Activated gamma-delta T cell (primary cell): ENCODE measurements around the gene SNX10.
"Not testable (repeated sequence)": the region's sequence is repeated elsewhere in the genome, so short reads cannot be mapped to it uniquely, and the experiment has no call there.

Source experiments
- DNase-seq: peaks from one replicate; lab custom pipeline; 2025; lab: John Stamatoyannopoulos, UW
- total RNA-seq, 2 donors: gene quantifications; one replicate each; lab custom pipeline; 2026; lab: John Stamatoyannopoulos, UW

SNX10 gene, protein sequence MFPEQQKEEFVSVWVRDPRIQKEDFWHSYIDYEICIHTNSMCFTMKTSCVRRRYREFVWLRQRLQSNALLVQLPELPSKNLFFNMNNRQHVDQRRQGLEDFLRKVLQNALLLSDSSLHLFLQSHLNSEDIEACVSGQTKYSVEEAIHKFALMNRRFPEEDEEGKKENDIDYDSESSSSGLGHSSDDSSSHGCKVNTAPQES
- 15.3 to 25.3 reads per million in 2 donors for total RNA-seq

DNA sequence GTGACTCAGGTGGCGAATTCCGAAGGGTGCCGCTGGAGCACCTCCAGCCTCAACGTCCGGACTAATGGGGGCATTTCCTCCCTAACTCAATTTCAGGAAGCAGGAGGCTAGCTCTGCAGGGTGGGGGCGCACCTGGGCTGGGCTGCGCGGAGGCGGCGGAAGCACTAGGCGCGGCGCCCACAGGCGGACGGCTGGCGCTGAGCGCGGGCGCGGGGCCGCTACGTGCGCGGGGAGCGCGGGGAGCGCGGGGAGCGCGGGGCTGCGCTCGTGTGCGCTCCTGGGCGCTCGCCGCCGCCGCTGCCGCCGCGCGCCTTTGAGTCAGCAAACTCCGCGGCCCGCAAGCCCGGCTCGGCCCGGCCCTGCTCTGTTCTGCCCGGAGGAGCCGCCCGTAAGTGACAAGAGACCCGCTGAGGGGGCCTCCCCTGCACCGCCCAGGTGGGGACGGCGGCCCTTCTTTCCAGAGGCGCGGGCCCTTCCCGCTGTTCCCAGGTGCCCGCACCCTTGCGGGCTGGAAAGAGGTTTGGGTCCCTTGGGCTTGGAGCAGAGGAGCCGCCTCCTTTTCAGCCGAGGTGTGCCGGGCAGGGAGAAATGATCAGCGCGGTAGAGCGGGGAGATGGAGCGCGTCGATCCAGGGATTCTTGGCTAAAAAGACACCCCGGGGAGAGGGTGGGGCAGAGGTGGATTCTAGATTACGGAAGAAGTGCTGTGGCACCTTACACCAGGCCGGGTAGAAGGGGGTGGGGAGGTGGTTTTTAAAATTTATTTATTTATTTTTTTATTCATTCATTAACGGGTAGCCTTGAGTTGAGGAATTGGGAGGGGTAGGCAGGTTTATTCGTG lies at the start of gene SNX10:
TSS of gene SNX10 (plus strand) at position 164 of the 840 bp plus-strand sequence. CDS start 54,581 bp downstream, outside the sequence.
- peak; percentile 61 for DNase-seq

DNA sequence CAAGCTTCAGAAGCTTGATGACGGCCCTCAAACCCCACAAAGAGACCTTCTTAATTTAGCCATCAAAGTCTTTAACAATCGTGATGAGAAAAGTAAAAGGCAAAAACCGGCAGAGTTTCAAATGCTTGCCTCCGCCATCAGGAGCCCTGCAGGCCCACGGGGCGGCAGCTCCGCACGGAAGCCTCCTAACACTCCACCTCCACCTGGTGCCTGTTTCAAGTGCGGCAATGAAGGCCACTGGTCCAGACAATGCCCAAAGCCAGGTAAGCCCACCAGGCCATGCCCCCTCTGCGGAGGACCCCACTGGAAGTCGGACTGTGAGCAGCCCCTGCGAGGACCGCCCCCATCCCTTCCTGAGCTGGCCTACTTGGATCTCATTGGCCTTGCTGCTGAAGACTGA lies 46.5 kb upstream of the SNX10 start:
- no peak for DNase-seq

DNA sequence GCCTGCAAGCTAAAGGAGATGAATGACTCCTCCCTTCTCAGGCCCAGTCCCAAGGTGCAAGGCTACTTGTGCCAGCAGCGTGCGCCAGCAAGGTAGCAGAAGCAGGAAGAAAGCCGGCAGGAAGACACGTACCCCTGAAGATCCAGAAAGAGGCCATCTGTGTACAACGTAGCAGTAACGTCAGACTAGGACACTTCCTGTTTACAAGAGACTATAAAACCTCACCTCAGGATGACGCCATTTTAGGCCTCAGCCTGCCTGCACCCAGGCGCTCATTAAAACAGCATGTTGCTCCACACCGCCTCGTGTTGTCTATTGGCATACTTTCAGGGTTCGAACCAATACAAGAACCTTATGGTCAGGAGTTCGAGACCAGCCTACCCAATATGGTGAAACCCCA lies 41.4 kb upstream of the SNX10 start:
- DNase-seq = no peak

DNA sequence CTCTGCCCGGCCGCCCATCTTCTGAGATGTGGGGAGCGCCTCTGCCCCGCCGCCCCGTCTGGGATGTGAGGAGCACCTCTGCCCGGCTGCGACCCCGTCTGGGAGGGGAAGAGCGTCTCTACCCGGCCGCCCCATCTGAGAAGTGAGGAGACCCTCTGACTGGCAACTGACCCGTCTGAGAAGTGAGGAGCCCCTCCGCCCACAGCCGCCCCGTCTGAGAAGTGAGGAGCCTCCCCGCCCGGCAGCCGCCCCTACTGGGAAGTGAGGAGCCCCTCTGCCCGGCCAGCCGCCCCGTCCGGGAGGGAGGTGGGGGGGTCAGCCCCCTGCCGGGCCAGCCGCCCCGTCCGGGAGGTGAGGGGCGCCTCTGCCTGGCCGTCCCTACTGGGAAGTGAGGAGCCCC lies 29.8 kb upstream of the SNX10 start:
- not testable (repeated sequence) for DNase-seq

DNA sequence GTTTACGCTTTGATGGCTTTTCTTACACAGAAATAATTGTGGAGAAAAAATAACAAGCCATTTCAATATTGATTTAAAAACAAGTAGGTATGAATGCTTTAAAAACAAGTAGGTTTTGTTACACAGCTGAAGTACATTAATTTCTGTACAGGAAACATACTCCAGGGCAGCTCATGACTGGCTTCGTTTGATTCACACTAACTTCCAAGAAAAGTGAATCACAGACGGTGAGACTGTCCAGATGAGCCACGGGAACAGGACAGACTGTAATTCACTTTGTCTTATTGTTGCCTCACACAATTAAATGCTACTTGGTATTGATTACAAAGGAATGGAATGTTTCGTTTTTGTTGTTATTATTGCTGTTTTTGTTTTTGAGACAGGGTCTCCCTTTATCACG lies 26.6 kb upstream of the SNX10 start:
- no peak for DNase-seq

DNA sequence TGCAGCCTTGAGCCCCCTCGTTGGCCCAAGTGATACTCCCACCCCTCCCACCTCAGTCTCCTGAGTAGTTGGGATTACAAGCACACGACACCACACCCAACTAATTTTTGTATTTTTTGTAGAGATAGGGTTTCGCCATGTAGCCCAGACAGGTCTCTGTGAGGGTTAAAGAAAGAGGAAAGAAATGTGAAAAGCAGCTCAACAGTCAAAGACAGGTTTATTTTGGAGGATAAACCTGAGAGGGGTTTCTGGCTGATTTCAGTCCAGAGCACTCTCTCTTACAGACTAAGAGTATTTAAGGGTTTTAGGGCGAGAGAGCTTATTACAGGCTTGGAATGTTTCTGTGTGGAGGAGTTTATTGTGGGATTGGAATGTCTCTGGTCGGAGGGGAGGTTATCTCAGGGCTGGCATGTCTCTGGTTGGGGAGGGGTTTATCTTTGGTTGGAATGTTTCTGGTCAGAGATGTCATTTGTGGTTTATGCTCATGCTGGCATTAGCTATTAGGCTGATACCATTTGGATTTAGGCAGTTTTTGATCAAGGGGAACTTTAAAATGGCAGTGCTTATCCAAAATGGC lies 26.1 kb upstream of the SNX10 start:
- DNase-seq = no peak

DNA sequence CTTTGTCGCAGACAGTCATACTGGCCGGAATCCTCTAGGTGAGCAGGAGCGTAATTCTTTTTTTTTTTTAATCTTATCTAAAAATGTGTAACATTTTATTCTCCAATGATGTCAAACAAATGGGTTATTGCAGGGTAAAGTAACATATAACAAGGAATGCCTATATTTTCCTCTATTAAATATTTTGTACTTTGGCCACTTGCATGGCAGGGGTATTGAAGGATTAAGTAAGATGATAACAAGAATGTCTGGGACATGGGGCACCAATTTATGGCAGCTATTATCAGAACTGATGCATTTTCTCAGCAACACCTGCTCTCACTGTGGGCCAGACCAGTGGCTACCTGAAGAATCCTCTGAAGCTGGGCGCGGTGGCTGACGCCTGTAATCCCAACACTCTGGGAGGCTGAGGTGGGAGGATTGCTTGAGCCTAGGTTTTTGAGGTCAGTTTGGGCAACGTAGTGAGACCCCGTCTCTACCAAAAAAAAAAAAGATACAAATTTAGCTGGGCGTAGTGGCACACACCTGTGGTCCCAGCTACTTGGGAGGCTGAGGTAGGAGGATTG lies 24.0 kb upstream of the SNX10 start:
- DNase-seq = no peak

DNA sequence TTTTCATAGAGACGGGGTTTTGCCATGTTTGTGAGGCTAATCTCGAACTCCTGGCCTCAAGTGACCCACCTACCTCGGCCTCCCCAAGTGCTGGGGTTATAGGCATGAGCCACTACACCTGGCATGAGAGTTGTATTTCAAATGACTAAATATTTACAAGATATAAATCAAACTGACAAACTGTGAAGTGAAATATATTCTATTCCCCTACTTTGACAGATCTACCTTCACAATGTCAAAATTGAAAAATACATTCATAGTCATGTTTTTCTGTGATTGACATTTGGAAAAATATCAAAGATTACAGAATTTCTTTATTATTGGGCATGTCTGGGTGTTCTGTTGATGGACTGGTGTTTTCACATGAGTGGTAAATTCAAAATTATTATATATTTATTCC lies 16.4 kb upstream of the SNX10 start:
- no peak for DNase-seq

DNA sequence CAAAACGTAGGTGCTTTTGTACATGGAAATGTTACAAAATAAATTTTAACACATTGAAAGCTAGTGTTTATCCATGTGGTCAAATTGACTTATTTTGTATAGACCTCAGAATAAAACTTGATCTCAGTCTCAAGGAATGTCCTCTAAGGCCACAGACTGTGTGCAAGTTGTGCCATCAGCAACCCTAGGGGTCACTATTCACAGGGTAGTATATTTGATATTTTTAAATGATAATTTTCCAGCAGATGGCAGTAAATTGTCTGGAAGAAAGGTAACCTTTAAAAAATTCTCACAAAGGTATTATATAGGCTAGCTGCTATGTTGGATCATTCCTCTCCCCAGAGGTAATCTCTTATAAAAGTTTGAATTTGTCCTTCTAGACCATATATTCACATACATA lies 12.9 kb upstream of the SNX10 start:
- DNase-seq = no peak

DNA sequence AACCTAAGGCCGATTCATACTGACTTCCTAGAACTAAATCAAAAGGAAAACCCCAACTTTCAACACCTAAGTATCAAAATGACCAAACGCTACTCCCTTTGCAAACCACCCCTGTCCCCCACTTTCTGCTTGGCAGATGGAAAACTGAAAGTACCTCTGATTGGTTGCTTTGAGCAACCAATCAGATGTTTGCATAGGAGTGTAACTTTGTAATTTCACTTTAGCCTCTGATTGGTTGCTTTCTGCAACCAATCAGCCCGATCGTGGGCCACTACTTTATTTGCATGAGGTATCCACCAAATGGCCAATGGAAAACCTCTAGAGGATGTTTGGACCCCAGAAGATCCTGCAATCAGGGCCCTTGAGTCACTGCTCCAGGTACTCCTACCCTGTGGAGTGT lies 12.3 kb upstream of the SNX10 start:
- no peak for DNase-seq

DNA sequence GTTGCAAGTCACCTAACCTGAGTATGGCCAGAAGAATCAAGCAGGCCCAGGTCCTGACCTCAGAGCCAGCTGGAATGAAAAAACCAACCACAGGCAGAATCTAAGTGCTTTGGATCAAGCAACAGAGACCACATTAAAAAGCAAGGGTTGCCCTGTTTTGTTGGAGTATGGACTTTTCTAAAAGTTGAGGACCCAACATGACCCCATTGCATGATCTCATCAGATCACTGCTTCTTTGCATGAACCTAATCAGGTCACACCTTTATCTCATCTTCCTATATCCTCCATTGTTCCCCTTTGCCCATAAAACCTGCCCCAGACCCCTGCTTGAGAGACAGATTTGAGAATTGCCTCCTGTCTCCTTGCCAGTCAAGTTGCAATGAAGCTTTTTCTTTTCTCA lies 11.6 kb upstream of the SNX10 start:
- DNase-seq = no peak

DNA sequence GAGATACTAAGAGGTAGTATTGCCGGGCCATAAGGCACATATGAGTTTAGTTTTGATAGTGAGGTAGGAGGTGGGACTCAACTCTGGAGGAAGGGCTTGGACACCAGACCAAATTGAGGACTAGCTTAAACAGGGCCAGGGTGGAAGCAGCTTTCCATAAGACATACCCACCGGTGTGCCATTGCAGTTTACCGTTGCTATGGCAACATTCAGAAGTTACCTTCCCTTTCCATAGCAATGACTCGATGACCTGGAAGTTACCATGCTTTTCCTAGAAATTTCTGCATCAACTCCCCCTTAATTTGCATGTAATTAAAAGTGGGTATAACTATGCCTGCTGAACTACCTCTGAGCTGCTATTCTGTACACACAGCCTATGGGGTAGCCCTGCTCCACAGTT lies 10.9 kb upstream of the SNX10 start:
- DNase-seq = no peak

DNA sequence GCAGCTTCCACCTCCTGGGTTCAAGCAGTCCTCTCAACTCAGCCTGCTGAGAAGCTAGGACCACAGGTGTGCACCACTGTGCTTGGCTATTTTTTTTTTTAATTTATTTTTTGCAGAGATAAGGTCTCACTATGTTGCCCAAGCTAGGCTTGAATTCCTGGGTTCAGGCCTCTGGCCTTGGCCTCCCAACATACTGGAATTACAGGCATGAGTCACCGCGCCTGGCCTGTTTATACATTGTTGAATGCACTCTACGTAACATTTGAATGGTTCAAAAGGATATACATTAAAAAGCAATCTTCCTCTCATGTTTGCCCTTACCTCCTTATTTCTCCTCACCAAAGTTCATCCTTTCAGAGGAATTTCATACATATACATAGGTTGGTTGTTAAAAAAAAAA lies 7.2 kb upstream of the SNX10 start:
- no peak for DNase-seq

DNA sequence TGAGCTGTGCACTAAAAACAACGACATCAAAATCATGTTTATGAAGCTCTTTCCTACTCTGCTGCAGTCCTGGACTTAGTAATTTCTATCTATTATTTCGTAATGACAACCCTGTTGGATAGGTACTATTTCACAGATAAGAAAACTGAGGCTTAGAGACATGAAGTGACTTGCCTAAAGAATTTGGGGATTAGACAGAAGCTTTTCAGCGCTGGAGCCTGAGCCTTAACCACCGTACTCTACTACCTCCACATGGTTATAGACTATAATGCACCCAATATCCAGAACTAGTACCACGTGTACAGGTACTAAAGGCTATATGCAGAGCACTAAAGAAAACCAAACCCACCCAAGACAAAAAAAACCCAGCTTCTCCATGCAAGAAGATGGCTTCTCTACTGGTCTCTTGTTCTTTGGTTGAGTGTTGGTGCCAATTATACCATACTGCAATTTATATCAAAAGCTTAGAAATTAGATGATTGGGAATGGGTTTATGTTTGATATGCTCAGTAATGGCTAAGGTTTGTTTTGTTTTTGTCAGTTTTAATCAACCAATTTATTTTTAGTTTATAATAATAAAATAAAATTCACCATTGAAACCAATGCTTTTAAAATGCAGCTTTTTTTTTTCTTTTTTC lies 6.5 kb upstream of the SNX10 start:
- no peak for DNase-seq

DNA sequence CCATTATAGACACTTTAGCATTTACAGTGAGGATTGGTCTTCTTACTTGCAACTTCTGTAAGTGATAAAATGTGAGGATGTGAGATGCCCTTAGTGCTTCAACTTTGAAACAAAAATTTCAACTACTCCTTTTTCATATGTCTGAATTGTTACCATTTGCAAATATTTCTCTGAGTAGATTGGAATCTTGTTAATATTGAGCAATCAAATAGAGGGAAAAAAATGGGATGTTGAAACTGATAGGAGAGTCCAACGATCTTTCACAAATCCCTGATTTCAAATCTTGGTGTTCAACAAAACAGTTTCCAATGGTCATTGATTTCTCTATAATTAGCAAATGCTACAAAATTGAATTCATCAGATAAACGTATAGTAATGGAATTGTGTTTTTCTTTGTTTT lies 5.5 kb upstream of the SNX10 start:
- no peak for DNase-seq

DNA sequence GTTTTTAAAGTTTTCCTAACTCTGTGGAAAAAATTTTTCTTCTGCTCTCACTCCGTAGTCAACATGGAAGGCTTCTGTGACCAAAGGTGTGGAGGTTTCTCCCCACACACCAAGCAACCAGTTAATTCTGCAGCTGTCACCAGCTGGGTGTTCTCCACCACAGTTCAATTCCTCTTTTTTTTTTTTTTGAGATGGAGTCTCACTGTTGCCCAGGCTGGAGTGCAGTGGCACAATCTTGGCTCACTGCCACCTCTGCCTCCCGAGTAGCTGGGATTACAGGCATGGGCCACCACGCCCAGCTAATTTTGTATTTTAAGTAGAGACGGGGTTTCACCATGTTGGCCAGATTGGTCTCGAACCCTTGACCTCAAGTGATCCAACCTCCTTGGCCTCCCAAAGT lies 3.5 kb upstream of the SNX10 start:
- DNase-seq = not testable (repeated sequence)

DNA sequence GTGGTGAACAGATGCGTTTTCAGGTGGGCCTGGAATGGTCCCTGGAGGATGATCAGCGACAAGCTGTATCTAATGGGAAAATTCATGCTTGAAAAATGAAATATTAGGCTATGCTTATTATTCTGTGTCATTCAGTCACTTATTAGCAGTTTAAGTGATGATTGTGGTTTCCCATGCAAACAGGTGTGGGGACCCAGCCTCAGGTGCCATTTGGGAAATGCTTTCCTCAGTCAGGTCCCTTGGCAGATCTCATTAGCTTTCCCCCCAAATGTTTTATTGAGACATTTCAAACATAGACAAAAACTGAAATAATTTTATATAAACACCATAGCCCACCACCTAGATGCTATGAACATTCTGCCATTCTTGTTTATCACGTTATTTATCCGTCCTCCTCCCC lies 411 bp upstream of the SNX10 start:
- DNase-seq = no peak

DNA sequence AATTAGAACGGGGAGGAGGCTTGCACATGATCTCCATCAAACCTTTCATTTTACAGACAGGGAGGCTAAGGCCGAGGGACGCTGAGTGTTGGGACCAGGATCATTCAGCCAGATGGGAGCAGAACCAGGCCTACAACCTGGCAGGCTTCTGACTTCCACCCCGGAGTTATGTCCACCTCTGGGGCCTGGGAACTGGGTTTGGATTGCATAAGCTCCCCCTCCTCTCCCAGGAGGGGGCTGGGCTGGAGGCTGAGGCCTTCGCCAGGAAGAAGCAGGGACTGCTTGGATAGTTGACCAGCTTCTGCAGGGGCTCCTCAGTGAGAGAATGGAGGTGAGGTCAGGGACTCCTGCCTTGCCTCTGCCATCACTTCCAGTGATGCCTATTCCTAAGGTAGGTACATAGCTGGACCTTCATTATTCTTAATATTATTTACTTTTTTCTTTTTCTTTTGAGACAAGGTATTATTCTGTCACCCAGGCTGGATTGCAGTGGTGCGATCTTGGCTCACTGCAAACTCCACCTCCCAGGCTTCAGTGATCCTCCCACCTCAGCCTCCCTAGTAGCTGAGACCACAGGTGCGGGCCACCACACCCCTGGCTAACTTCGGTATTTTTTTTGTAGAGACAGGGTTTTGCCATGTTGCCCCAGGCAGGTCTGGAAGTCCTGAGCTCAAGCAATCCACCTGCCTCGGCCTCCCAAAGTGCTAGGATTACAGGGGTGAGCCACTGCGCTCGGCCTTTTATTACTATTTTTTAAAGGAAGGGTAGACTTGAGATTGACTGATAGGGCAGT lies 1.3 kb downstream of the SNX10 start:
- no peak for DNase-seq

DNA sequence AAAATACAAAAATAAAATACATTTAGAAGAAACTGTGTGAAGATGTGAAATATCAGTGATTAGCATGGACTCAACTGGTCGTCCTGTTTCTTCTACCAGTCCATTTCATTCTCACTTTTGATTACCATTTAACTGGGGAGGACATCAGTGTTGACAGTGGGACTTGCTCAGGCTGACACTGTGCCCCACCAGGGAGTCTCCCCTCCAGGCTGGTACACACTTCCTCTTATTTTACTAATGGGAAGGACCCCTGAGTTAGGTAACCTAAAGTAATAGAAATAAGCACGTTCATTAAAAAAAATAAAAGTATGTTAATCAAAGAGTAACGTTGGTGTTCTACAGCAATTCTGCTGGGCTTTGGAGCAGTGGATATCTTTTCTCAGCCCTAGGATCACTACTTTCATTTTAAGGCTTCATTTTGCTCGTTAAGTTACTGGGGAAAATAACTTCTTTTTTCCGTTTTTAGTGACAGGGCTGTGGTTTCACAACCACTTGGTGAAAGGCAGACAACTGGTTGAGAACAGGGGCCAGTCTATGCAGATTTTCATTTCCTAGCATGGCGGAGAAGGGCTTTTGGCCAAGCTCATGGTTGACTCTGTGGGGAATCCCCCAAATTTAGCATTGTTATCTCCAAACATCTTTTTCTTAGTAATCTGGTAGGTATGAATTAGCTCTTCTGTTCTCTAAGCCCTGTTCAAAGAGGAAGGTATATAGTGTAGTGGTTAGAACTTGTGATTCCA lies 2.1 kb downstream of the SNX10 start:
- no peak for DNase-seq

DNA sequence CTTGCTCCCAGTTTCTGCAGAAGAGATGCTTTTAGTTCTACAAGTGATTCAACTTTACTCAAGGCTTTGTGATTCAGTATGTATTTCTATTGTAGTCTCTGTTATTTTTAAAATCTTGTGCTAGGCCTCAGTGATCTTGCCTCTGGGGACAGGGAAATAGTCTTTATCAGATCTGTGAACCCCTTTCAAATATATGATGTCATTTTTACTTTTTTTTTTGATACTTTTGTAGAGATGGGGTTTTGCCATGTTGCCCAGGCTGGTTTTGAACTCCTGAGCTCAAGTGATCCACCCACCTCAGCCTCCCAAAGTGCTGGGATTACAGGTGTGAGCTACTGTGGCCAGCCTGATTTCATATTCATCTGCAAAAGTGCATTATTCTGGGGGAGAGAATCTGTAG lies 3.4 kb downstream of the SNX10 start:
- no peak for DNase-seq

DNA sequence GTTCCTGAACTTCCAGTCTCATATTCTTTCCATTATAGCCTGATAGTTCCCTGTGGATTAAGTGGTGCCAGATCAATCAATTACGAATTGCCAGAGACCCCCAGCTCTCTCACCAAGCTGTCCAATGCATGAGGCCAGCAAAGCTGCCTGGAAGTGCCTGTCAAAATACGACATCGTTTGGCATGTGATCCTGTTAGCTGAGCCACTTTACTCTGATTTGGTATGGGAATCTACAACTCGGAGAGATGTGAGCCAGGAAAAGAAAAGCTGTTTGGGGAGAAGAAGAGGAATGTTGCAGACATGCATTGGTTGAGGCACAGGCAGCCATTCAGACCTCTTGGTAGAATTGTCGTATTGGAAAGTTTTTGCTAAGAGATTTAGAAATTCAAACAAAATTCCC lies 3.9 kb downstream of the SNX10 start:
- no peak for DNase-seq
